ENCODE results near the gene DYRK1A. TPM values are rescaled to one million over a fixed set of nuclear protein-coding genes. Genes with fewer than 3 reads are reported as not detected.

DYRK1A gene
- polyA plus RNA-seq, 4 donors = 58.0 to 75.5 (median 70.0) TPM

DNA sequence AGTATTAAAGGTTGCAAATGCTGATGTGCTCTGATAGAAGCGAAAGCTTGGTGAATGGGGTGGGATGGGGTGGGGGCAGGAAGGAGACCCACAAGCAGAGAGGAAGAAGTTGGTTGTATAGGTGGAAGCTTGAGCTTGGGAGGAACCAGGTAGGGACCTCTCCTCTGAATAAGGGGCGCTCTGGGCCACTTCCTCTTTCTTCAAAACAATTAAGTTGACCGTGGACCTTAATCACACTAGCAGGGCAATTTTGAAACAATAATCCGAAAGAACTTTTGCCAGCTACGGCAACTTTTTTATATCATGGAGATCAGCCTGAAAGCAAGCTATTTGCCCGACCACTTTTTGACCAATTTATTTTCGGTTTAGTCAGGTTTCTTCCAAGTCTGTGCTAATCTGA, 1.9 kb upstream of the DYRK1A start:
- DNase-seq (ENCODE audit: low read depth in 4 of 4, low spot score in 3 of 4) = no peak

DNA sequence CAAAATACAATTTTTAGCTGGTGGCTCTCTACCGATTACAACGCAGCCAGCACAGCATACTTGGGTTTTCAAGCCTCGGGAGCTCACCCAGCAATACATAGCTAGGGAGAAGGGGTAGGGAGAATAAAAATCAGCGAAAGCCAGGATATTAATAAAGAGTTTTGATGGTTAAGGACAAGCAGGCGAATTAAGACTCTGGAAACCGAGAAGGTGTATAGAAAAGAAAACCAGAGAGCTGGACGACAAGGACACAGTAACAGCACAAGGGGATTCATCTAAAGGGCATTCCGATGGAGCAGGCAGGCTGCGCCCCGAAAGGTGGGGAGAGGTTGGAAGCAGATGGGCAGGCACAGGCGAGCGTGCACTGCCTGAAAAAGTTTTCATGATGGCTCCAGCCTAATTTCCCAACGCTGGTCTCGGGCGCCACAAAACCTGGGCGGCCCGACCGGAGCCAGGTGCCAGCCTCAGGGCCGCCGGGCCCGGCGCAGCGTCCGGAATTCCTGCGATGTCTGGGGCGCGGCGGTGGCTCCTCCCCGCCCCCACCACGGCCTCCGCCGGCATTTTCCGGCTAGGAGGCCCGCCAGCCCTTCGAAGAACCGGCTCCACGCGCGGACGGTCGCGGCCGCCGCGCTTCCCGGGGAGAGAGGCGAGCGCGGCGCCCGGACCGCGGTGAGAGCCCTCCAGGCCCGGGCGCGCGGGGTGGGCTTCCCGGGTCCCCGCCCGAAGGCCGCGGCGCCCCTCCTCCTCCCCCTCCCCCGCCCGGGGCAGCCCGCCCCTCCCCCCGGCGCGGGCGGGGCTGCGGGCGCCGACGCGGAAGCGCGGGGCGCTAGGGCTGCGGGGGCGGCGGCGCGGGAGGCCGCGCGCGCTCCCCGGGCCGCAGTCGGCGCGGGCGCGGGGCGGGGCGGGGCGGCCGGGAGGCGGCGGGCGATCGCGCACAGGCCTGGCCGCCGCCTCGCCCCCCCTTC, 774 bp upstream of the DYRK1A start:
- peak in 1 of 4 donors; percentile 48 for DNase-seq (ENCODE audit: low read depth in 4 of 4, low spot score in 3 of 4)

DNA sequence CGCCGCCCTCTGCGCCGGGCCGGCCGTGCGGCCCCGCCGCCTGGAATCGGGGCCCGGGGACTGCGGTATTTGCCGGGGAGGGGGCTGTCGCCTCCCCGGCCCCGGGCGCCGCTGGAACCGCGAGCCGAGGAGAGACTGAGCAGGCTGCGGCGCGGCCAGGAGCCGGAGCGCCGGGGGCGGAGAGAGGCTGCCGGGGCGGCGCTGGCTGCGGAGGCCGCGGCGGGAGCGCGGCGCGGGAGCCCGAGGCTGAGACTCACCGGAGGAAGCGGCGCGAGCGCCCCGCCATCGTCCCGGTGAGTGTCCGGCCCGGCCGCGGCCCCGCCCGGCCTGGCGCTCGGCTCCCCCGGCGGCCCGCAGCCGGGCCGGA, 746 bp downstream of the DYRK1A start:
- no peak for DNase-seq (ENCODE audit: low read depth in 4 of 4, low spot score in 3 of 4)

DNA sequence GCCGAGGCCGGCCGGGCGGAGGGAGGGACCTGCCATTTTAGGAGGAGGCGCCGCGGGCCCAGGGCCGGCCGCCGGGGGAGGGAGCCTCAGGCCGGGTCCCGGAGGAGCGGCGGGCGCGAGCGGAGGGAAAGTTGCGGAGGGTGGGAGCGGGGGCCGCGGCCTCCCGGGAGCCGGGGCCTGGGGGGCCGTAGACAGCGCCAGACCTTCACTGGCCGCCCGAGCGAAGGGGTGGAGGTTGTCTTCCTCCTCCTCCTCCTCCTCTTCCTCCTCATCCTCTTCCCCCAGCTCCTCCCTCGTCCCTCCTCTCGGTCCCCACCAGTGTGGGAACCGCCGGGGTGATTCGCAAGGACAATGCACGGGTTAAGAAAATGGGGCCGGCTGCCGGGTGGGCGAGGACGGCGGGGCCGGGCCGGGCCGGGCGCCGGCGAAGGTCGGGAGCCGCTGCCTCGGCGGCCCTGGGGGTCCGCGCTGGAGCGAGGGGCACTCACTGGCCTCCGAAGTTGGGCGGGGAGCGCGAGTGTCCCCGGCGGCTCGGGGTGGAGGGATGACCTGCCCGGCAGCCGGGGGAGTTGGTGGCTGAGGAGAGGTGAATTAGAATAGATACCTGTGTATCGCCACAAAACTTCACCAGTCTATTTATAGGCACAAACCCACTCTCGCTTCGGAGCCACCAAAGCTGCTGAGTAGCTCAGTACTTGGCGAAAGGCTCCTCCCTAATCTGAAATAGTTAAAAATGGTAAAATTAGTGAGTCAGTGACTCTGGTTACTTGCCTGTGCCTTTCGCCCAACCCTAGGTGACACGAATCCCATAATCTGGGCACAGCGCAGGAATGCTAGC, 1.3 kb downstream of the DYRK1A start:
- DNase-seq (ENCODE audit: low read depth in 4 of 4, low spot score in 3 of 4) = no peak

DNA sequence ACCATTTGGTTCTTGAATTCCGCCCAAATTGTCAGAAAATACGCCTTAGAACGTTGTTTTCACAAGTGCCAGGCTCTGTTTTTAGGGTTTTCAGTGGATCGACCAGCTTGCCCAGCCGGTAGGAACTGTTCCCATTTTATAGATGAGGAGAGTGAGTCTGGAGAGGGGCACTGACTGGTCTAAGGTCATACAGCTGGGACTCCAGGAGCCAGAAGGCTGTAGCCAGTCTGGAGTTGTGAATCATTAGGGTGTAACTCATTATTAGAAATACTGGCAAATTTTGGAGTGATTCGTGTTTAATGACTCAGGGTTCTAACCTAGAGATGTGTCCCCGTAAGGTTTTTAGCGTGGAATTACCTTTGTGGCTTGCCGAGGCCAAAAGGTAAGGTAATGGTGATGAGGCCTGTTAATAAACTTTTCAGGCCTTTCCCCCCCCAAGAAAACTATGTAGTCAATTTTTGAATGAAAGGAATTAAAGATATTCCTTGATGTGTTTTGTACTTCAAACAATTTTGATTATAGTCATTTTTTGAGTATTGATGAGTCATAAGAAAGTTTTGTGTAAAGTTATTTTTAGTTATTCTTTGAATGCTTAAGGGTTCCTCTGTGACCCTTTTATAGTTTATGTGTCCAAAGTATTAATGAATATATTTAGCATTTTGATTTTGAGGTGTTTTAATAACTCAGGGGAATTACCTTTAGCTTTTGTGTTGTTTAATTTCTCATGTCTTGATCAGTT, 2.1 kb downstream of the DYRK1A start:
- DNase-seq (ENCODE audit: low read depth in 4 of 4, low spot score in 3 of 4) = no peak

DNA sequence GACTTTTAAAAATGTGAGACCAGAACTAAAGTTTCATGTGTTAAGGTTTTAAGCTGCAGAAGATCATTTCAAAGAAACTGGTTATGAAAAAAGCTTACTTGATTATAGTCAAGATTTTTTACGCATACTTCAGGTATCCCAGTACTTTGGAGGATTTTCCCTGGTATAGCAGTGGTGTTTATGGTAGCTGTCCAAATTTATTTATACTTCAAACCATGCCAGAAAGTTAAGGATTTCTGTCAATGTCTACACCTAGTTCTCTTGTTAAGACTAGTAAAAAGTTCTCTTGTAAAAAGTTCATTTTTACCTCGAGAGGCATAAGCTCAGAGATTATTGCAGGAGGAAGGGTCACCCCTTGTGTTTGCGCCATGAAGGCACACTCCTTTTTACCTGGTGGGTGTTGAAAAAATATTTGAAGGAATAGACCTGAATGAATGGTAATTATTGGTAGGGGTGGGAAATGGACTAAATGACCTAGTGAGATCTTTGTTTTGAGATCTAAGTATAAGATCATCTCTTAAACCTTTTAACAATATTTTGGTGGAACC, 2.8 kb downstream of the DYRK1A start:
- DNase-seq (ENCODE audit: low read depth in 4 of 4, low spot score in 3 of 4) = no peak

DNA sequence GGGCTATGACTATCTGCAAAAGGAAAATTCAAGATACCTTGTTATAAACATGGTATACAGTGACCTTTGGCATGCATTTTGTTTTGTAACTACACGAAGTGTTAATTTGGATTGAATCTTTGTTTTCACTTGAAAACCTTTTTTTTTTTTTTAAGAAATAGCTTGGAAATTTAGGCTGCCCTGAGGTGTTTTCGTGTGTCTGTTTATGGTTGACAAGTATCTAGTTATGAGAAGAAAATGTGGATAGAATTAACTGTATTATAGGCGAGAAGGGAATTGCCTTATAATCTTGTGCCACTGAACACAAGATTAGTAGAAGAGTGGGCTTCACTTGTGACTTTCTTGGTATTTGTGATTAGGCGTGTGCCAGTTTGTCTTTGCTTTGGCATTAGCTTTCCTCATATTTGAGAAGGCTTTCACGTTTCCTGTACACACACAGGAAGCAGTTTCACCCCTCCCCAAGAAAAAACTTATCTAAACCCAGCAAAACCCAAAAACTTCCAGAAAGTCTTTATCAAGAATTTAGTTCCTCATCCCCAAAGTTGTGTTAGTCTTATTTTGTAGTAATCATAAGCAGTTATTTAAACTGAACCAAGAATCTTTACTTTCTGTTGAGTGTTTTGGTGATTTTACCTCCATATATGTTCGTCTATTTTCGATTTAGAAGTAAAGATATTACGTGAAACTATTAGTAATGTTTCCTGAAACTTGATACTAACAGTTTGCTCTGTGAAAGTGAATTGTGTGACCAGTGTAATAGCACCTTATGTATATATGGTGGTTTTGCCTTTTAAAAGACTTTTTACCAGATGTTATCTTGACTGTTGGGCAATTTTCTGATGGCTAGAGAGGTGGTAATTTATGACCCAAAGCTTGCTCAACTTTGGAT, 3.8 kb downstream of the DYRK1A start:
- no peak for DNase-seq (ENCODE audit: low read depth in 4 of 4, low spot score in 3 of 4)

DNA sequence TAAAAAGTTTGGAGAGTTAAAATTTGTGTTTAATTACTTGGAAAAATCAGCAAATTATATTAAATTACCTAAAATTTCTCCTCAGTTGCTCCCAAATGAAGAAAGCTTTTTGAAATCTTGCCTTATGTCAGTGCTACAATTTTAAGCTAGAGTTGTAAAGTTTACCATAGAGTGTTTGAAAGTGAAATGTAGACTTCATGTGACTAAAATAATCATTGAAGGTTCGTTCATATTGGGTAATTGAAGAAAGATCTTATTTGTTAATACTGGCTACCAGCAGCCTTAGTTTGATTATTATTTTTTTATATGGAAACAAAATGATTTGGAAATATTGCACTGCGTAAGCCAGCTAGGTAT, 4.4 kb downstream of the DYRK1A start:
- DNase-seq (ENCODE audit: low read depth in 4 of 4, low spot score in 3 of 4) = no peak

DNA sequence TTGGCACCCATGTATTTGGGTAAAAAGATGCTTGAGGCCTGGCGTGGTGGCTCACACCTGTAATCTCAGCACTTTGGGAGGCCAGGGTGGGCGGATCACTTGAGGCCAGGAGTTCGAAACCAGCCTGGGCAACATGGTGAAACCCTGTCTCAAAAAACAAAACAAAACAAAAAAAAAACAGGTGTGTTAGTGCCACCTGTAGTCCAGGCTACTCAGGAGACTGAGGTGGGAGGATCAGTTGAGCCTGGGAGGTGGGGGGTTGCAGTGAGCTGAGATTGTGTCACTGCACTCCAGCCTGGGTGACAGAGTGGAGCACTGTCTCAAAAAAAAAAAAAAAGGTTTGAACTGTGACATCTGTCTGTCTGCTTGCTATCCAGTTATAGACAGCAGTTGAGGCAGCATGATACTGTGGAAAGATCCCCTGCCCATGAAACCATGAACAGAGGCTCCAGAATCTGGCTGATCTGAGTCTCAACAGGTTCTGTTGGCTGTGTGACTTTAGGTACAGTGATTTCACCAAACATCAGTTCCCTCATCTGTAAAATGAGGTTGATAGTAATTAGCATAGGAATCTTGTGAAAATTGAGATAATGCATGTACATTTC, 5.7 kb downstream of the DYRK1A start:
- DNase-seq (ENCODE audit: low read depth in 4 of 4, low spot score in 3 of 4) = no peak

DNA sequence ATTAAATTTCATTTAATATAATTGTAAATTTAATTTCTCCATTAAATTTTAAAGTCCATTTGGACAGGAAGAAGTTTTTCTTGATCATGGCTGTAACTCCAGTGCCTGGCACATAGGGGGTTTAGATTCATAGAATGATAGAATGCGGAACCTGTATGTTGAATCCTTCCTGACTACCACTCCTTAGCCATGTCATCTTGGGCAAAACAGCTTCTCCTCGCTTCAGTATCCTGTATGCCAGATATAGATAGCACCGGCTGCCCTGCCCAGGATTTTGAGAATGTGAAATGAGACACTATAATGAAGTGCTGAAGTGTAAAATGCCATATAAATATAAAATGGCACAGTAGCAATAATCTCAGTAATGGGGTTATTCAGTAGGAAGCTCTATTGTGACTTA, 6.4 kb downstream of the DYRK1A start:
- no peak for DNase-seq (ENCODE audit: low read depth in 4 of 4, low spot score in 3 of 4)

DNA sequence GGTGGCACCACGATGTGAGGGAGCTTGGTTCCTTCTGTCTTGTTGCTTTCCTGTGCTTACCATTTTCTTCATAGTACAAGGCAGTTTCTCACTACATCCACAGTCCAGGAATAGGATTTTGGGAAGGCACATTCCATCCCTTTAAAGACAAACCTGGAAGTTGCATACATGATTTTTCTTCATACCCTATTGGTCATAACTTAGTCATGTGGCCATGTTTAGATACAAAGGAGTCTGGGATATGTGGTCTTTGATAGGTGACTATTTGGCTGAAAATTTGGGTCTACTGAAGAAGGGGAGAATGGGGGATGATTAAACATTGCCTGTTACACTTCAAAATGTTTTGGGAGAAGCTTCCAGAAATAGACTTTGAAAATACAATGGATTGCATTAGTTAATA, 7.0 kb downstream of the DYRK1A start:
- DNase-seq (ENCODE audit: low read depth in 4 of 4, low spot score in 3 of 4) = no peak

DNA sequence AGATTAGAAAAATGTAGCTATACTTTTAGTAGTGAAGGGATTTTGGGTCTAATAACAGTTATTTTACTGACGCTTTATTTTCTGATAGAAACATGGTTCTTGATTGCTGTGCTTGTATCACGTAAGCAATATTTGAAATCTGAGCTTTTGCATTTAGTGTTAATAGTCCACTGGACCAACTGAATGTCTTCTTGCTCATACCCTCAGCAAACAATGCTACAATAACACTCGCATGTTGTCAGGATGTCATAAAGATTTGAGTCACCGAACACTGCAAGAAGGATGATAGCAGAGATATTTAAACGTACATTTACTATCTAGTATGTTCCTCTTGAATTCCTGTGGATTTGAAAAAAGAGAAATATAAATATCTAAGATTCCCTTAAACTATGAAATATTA, 7.5 kb downstream of the DYRK1A start:
- no peak for DNase-seq (ENCODE audit: low read depth in 4 of 4, low spot score in 3 of 4)

DNA sequence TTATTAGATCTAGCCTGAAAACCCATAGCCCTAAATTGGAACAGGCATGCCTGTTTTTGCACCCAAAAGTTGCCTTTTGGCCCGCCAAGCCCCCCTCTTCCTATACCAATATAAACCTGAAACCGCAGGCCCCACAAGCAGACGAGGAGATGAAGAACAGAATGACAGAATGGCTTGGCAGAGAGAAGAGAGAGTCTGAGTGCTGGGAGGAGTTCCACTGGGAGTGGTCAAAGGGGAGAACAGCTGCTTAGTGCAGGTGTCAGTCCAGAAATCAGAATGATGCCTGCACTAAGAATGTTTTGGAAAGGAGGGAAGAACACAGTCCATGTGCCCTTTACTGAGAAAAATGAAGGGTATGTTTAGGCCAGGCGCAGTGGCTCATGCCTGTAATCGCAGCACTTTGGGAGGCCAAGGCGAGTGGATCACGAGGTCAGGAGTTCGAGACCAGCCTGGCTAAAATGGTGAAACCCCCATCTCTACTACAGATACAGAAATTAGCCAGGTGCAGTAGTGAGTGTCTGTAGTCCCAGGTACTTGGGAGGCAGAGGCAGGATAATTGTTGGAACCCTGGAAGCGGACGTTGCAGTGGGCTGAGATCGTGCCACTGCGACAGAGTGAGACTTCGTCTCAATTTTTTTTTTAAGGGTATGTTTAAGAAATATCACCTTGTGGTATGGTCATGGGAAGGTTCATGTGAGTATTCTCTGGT, 9.4 kb downstream of the DYRK1A start:
- no peak for DNase-seq (ENCODE audit: low read depth in 4 of 4, low spot score in 3 of 4)

DNA sequence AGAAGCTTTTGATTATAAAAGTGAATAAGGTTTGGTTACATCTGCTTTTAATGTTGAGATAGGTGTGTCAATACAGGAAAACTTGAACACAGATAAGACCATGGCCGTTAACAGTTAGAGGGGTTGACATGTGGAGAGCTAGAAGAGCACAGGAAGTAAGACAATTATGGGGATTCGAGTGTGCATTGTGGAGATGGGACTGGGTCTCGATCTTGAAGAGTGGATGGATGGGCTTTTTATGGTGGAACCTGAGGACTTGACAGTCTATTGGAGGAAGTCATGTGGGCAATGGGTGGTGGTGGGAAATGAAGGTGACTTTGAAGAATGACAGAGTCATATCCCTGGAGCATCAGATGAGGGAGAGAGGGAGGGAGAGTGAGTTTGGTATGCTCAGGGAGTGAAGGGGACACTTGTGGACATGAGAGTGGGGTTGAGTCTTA, 12.1 kb downstream of the DYRK1A start:
- no peak for DNase-seq (ENCODE audit: low read depth in 4 of 4, low spot score in 3 of 4)

DNA sequence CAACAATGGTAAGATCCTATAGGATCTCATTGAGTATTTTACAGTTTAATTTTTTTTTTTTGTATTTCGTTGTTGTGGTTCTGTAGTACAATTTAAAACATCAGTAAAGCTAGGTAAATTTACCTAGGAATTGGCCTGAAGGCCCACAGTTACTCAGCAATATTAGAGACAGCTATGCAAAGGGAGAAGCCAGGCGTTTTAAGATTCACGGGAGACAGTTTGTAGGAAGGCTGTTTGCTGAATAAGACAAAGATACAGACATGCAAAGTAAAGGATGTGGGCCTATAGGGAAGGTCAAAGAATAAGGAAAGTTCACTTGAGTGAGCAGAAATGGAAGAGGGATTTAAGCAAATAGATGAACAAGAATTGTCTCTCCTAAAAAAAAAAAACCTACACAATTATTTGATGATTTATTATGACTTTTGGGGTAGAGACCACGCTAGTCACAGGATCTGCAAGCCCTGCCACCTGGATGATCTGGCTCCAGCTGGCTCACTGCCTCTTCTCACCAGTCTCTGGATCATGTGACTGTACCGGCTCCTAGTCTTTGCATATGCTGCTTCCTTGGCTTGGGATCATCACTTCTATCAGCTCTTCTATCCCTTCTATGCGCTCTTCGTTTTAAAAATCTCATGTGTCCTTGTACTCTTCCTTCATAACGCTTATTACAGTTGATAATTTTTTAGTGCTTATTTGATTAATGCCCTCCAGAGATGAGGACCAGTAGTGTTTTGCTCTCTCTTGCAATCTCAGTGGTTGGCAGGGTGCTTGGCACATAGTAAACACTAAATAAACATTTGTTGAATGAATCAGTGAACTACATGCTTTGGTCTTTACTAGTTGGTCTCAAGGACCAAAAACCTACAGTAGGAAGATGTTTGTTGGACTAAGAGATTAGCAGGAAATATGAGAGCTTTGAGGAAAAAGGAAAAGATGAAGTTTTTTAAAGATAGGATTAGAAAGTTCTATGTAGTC, 14.1 kb downstream of the DYRK1A start:
- no peak for DNase-seq (ENCODE audit: low read depth in 4 of 4, low spot score in 3 of 4)

DNA sequence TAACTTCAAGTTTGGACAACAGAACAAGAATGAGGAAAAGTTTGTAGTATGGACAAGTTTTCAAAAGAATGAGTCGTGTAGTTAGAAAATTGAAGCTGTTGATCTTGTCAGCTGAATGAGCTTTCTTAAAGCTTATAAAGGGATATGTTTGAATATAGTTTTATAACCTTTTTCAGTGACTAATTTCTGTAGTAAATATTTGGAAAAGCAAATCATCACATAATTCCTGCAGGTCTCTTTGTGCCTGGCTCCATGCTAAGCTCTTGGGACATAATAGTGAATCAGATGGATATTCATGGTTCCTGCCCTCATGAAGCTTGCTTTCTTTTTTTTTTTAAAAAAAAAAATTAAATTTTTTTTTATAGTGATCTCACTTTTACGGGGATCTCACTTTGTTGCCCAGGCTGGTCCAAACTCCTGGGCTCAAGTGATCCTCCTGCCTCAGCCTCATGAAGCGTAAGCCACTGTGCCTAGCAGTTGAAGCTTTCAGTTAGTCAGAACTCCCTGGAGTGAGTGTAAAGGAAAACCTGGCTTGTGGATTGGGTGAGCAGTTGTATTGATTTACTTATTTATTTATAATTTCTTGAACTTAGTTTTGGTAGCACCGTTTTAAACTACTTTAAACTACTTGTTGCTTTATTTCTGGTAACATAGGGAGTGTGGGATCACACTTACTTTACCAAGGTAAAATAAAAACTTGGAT, 15.5 kb downstream of the DYRK1A start:
- no peak for DNase-seq (ENCODE audit: low read depth in 4 of 4, low spot score in 3 of 4)

DNA sequence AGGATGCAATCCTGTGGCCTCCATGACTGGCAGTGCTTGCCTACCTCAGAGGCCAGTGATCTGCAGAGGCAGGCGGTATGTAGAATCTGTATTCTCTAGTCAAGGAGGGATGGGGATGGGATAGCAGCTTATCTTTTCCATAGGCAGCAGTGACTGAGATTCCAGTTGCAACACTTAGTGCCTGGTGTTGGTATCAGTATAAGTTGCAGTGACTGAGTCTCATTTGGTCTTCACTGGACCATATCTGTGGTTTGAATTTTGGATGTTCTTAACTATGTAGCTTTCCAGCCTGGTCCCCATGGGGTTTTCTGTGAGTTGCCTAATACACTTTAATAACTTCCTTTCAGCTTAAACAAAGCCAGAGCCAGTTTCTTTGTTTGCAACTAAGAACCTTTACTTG, 16.5 kb downstream of the DYRK1A start:
- DNase-seq (ENCODE audit: low read depth in 4 of 4, low spot score in 3 of 4) = no peak

Measured in left renal pelvis (tissue), 4 donors.